ENCODE results near the gene ADIG.

ADIG gene

GRCh38 chr20:38557174-38557573, 23.8 kb upstream of the ADIG start:
- TF ChIP-seq CTCF (conservative IDR thresholded peaks at IDR 0.05; ENCODE audit: low read depth, low read length), result no peak
- no peak for DNase-seq (ENCODE audit: low read depth)
- H3K4me3 ChIP-seq (ENCODE audit: low read length), result no peak overlapping the region

GRCh38 chr20:38558596-38559360, 22.2 kb upstream of the ADIG start:
- TF ChIP-seq CTCF (conservative IDR thresholded peaks at IDR 0.05; ENCODE audit: low read depth, low read length), result no peak
- H3K4me3 ChIP-seq (ENCODE audit: low read length), result no peak overlapping the region
- no peak for DNase-seq (ENCODE audit: low read depth)

- TF ChIP-seq CTCF (conservative IDR thresholded peaks at IDR 0.05; ENCODE audit: low read depth, low read length), result no peak
- DNase-seq (ENCODE audit: low read depth), result no peak
Observed at GRCh38 chr20:38559764-38560163, 21.2 kb upstream of the ADIG start.

GRCh38 chr20:38563802-38564431, 17.1 kb upstream of the ADIG start:
- TF ChIP-seq CTCF (conservative IDR thresholded peaks at IDR 0.05; ENCODE audit: low read depth, low read length), result no peak
- DNase-seq (ENCODE audit: low read depth), result no peak

More at GRCh38 chr20:38559764-38560163, 21.2 kb upstream of the ADIG start:
- no peak overlapping the region for H3K4me3 ChIP-seq (ENCODE audit: low read length)

GRCh38 chr20:38564680-38565079, 16.3 kb upstream of the ADIG start:
- no peak for DNase-seq (ENCODE audit: low read depth)
- TF ChIP-seq CTCF (conservative IDR thresholded peaks at IDR 0.05; ENCODE audit: low read depth, low read length), result no peak
- no peak overlapping the region for H3K4me3 ChIP-seq (ENCODE audit: low read length)

More at GRCh38 chr20:38563802-38564431, 17.1 kb upstream of the ADIG start:
- no peak overlapping the region for H3K4me3 ChIP-seq (ENCODE audit: low read length)

- TF ChIP-seq CTCF (conservative IDR thresholded peaks at IDR 0.05; ENCODE audit: low read depth, low read length), result no peak
- H3K4me3 ChIP-seq (ENCODE audit: low read length), result no peak overlapping the region
- DNase-seq (ENCODE audit: low read depth), result no peak
Observed at GRCh38 chr20:38566036-38566598, 14.9 kb upstream of the ADIG start.
